ENCODE data around the gene SFT2D3.

- TF ChIP-seq EZH2 (IDR thresholded peaks at IDR 0.05; ENCODE audit: low read depth, low read length, severe bottlenecking) (no peak), EP300 (IDR thresholded peaks at IDR 0.05; ENCODE audit: borderline replicate concordance in 1 of 2, low read depth in 2 of 2, low read length in 2 of 2) (no peak)
Observed at GRCh38 chr2:127662937-127663565, 38.2 kb upstream of the SFT2D3 start.

Measured in H1 (cell line).